Measurements from ENCODE around the gene SOX5.

GRCh38 chr12:23555825-23556207, 393.7 kb downstream of the SOX5 start:
- TF ChIP-seq POLR2A (IDR thresholded peaks at IDR 0.05): no peak
- no peak for TF ChIP-seq CTCF (IDR thresholded peaks at IDR 0.05)

Data from heart left ventricle (tissue), 13 donors.